ENCODE measurements around the gene TTYH1.

DNA sequence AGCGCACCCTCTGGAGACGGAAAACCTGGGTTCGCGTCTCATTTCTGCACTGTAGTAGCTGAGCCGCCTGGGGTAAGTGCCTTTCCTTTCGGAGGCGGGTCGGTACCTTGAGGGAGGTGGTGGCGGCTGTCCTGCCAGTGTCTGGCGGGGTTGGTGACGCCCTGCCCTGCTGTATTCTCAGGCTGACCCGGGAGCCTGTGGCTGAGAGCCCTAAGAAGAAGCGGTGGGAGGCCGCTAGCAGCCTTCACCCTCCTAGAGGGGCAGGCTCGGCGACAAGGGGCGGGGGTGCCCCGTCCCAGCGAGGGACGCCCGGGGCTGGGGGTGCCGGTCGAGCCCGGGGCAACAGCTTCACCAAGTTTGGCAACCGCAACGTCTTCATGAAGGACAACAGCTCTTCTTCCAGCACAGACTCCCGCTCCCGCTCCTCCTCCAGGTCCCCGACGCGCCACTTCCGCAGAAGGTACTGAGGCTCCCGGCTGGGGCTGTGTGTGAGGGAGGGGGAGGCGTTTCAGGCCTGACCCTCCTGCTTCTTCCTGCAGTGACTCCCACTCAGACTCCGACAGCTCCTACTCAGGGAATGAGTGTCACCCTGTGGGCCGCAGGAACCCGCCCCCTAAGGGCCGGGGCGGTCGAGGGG lies 40.6 kb downstream of the TTYH1 start:
- TF ChIP-seq CREB5 (CRISPR knock-in tag; IDR thresholded peaks at IDR 0.05; ENCODE audit: low read depth) (no peak), PATZ1 (CRISPR knock-in tag; IDR thresholded peaks at IDR 0.05; ENCODE audit: borderline replicate concordance) (no peak), OSR1 (CRISPR knock-in tag; IDR thresholded peaks at IDR 0.05) (no peak), TOX (CRISPR knock-in tag; IDR thresholded peaks at IDR 0.05; ENCODE audit: borderline replicate concordance) (no peak), BACH2 (CRISPR knock-in tag; IDR thresholded peaks at IDR 0.05; ENCODE audit: borderline replicate concordance) (no peak), CSRNP3 (CRISPR knock-in tag; IDR thresholded peaks at IDR 0.05) (no peak), ZFP3 (CRISPR knock-in tag; IDR thresholded peaks at IDR 0.05) (no peak)
